Stimulated activated naive CD8-positive, alpha-beta T cell treated with anti-CD3 and anti-CD28 coated beads, Interleukin-15, Interleukin-2, amounts not matched to agents 100 U/mL and 50 U/mL, for 24 hours (primary cell): ENCODE results near the gene PRAMEF13.
"Not testable (repeated sequence)": the region's sequence is repeated elsewhere in the genome, so short reads cannot be mapped to it uniquely, and the experiment has no call there.

Experiments
- ATAC-seq: fragments of 150-1000 bp; cut with Tn5 transposase; one replicate; pipeline ENCODE4 v1.10.0; 2021
- DNase-seq: peaks from one replicate; pipeline ENCODE4 v3.0.0; 2021

The PRAMEF13 gene

GRCh38 chr1:13201309-13201708, at the start of gene PRAMEF13:
Gene PRAMEF13, minus strand, starts transcription at chr1:13201409. Its CDS starts 1,820 bp downstream, at chr1:13199589.
- not testable (repeated sequence) for DNase-seq, ATAC-seq

GRCh38 chr1:13247122-13247521, 45.9 kb upstream of the PRAMEF13 start:
- not testable (repeated sequence) for DNase-seq, ATAC-seq

DNA sequence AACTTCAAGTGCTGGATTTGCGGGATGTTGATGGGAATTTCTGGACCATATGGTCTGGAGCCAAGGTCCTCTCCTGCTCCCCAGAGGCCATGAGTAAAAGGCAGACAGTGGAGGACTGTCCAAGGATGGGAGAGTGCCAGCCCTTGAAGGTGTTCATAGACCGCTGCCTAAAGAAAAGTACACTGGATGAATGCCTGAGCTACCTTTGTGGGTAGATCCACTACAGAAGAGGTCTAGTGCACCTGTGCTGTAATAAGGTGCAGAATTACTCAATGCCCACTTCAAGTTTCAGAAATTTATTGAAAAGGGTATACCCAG, 45.3 kb upstream of the PRAMEF13 start:
- ATAC-seq, DNase-seq: not testable (repeated sequence)

GRCh38 chr1:13245841-13246553, 44.8 kb upstream of the PRAMEF13 start:
- not testable (repeated sequence) for ATAC-seq, DNase-seq

- not testable (repeated sequence) for DNase-seq, ATAC-seq
Observed at GRCh38 chr1:13243536-13244263, 42.5 kb upstream of the PRAMEF13 start.

GRCh38 chr1:13239633-13240032, 38.4 kb upstream of the PRAMEF13 start:
- not testable (repeated sequence) for DNase-seq, ATAC-seq

DNA sequence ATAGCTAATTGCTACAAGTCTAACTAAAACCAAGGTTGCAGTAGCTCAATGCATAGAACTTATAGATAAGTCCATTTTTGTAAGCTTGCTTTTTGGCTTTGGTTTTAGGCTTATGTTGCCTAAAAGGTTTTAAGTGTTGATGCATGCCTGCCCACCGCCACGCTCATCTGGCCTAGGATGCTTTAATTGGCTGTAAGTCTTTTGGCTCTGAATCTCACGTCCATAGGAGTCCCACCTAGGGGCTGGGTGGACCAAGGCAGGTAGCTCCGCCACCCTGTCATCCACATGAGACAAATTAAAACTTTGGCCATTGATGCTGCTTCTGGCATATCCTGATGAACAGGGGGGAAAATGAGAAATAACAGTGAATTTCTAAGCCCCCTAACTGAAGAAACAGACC, 36.4 kb upstream of the PRAMEF13 start:
- not testable (repeated sequence) for ATAC-seq, DNase-seq

- ATAC-seq, DNase-seq: not testable (repeated sequence)
Observed at GRCh38 chr1:13234057-13234456, 32.8 kb upstream of the PRAMEF13 start.

GRCh38 chr1:13232056-13232455, 30.8 kb upstream of the PRAMEF13 start:
- ATAC-seq, DNase-seq: not testable (repeated sequence)

DNA sequence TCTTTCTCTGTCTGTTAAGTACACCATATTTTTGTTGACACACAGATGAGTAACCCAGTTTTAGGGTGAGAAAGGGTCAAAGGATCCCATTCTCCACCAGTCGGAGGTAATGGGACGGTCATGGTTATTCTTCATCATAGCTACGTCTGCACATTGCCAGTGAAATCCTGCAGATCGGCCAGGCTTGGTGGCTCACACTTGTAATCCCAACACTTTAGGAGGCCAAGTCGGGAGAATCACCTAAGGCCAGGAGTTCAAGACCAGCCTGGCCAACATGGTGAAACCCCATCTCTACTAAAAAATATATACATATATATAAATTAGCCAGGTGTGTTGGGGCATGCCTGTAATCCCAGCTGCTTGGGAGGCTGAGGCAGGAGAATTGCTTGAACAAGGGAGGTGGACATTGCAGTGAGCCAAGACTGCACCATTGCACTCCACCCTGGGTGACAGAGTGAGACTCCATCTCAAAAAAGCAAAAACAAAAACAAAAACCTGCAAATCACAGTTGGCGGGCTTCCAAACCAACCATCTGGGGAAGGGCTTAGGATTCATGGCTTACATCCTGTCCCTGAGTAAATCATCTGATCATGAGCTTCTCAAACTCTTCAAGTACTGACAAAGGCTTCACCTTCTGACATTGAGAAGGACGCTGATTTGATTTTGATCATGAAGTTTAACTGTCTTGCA, 30.0 kb upstream of the PRAMEF13 start:
- DNase-seq, ATAC-seq: not testable (repeated sequence)

DNA sequence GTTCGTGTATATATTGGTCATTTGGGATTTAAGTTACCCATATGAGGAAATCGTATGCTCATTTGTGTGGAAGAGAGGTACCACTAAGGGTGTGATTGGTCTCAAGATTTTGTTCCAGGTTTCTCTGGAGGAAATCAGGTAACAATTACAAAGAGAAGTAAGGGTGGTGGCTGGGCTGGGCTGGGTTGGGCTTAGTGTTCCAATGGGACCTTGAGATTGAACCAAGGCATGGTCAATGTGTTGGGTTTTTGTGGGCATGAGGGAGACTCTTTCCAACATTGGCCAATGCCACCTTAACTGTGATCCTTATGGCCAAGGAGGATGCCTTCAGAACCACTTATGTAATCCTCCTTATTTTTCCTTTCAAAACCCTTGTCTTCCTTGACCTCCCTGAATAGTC, 29.4 kb upstream of the PRAMEF13 start:
- ATAC-seq, DNase-seq: not testable (repeated sequence)

DNA sequence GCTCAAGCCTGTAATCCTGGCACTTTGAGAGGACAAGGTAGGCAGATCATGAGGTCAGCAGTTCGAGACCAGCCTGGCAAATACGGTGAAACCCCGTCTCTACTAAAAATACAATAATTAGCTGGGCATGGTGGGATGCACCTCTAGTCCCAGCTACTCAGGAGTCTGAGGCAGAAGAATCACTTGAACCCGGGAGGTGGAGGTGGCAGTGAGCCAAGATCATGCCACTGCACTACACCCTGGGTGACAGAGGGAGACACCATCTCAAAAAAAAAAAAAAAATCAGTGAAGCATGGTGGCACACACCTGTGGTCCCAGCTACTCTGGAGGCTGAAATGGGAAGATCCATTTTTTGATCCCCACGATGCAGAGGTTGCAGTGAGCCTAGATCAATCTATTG, 28.9 kb upstream of the PRAMEF13 start:
- DNase-seq, ATAC-seq: not testable (repeated sequence)

- DNase-seq (peak; percentile 61), ATAC-seq (no peak)
Observed at GRCh38 chr1:13228343-13228781, 27.2 kb upstream of the PRAMEF13 start.

GRCh38 chr1:13227271-13228055, 26.3 kb upstream of the PRAMEF13 start:
- DNase-seq, ATAC-seq: not testable (repeated sequence)

DNA sequence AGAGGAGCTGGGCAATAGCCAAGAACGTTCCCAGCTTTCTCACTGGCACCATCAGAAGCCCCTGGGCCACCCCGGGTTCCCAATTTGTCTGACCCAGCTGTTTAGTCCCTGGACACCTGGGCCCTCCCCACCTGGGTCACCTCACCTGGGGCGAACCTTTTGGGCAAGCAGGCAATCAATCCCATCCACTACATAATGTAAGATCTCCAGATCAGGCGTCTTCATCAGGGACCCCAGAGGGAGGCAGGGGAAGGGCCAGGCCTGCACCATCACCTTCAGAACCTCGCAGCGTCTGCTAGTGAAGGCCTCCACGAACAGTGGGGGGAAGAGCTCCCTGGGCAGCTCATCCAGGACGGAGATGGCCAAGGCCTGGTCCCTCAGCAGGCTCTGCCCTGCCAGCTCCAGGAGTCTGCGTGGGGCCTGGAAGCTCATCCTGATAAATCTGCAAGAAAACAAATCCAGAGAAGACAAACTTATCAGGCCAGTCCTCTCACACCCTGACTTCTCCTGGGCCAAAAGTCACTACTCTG, 24.5 kb upstream of the PRAMEF13 start, which contains the start of gene PRAMEF18:
PRAMEF18 (minus strand) TSS at position 480 of the 530 bp plus-strand sequence; CDS start at position 432, 48 bp downstream.
- ATAC-seq: peak; percentile 10
- not testable (repeated sequence) for DNase-seq

- ATAC-seq: no peak
- DNase-seq: no peak
Observed at GRCh38 chr1:13224480-13225060, 23.4 kb upstream of the PRAMEF13 start.

DNA sequence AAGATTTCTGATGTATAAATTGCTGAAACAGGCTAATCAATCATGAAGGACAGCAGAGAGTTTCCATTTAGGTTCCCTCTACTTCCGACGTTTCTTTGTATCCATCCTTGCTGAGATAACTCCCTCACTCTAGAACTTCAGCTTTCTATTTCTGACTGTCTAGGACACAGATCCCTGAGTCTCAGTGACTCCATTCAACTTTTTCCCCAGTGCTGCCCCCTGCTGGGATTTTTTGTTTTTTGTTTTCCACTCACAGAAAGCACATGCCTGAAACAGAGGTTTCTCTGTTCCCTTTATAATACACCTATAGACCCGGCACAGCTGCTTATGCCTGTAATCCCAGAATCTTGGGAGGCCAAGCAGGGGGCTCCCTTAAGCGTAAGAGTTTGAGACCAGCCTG, 21.6 kb upstream of the PRAMEF13 start:
- ATAC-seq, DNase-seq: not testable (repeated sequence)

DNA sequence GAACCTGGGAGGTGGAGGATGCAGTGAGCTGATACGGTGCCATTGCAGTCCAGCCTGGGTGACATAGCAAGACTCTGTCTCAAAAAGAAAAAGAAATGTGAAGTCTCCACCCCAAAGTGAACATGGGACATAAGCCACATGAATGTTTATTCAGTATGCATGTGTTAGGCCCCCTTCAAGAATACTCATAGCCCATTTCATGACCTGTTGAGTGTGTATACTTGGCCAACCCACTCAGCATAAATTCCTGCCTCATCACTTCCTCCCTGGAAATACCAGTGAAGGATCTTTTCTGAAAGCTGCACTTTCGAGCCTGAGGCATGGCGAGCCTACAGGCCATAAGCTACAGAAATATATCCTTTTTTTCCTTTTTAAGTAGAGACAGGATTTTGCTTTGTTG, 18.0 kb upstream of the PRAMEF13 start:
- DNase-seq, ATAC-seq: not testable (repeated sequence)

DNA sequence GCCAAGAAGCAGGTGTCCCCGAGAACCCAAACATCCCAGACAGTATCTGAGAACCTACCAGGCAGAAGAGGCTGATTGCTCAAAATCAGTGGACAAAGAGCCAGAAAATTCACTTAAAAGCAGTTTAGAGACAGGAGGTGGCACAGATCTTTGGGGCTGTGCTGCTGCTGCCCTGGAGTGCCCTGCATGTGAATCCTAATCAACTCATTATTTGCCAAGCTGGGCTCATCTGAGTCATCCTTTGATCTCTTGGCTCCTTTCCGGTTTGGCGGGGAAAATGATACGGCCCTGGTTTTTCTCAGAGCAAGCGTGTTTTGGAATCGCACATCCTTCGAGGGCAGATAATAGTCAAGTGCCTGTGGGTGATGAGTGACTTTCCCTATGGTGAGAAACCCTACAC, 15.4 kb upstream of the PRAMEF13 start:
- DNase-seq, ATAC-seq: not testable (repeated sequence)

DNA sequence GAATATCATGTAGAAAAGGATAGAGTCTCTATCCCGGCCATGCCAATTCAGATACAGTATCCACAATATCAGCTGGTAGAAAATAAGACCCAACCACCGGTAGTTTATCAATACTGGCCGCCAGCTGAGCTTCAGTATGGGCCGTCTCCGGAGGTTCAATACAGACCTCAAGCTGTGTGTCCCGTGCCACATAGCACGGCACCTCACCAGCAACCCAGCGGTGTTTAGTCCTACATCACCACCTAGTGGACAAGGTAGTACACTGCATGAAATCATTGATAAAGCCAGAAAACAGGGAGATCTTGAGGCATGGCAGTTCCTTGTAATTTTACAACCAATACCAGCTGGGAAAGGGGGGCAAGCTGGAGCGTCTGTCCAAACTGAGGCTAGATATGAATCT, 7.5 kb upstream of the PRAMEF13 start:
- ATAC-seq, DNase-seq: not testable (repeated sequence)

- DNase-seq, ATAC-seq: not testable (repeated sequence)
Observed at GRCh38 chr1:13171548-13171947, 29.7 kb downstream of the PRAMEF13 start, which contains the start of gene PRAMEF9. Gene PRAMEF9, plus strand, starts transcription at chr1:13171848. Its CDS starts 3,433 bp downstream, at chr1:13175281.
